Loucy (cell line): Measurements from ENCODE around the gene KRT17.

Experiments
- H2AFZ ChIP-seq: fragments of 200-600 bp; sonication (generic); 2 replicates; pipeline ENCODE4 v1.6.0; 2016; ENCODE audit warnings: antibody characterized with exemption, mild to moderate bottlenecking, low read length, moderate library complexity
- H3F3A ChIP-seq: fragments of 200-600 bp; 2 replicates; pipeline ENCODE4 v1.6.0; 2016; ENCODE audit warnings: antibody characterized with exemption, low read depth, mild to moderate bottlenecking
- H3K27me3 ChIP-seq: fragments of 200-600 bp; sonication (generic); 2 replicates; pipeline ENCODE4 v1.6.1; 2014; ENCODE audit warnings: low read length, mild to moderate bottlenecking; ENCODE audit not compliant: insufficient read depth, poor library complexity, severe bottlenecking
- H3K36me3 ChIP-seq: fragments of 200-600 bp; sonication (generic); 2 replicates; pipeline ENCODE4 v1.6.1; 2016; ENCODE audit warnings: low read length; ENCODE audit not compliant: insufficient read depth
- H3K4me1 ChIP-seq: fragments of 200-600 bp; sonication (generic); 2 replicates; pipeline ENCODE4 v1.5.1; 2014; ENCODE audit warnings: low read length, mild to moderate bottlenecking; ENCODE audit not compliant: insufficient read depth, poor library complexity, severe bottlenecking
- H3K4me2 ChIP-seq: fragments of 200-600 bp; sonication (generic); 2 replicates; pipeline ENCODE4 v1.6.0; 2014; ENCODE audit warnings: antibody characterized with exemption, low read length, low read depth, mild to moderate bottlenecking; ENCODE audit not compliant: poor library complexity, severe bottlenecking
- H3K4me3 ChIP-seq: fragments of 200-600 bp; sonication (generic); 2 replicates; pipeline ENCODE4 v1.5.1; 2014; ENCODE audit warnings: low read length, mild to moderate bottlenecking, mixed read lengths; ENCODE audit not compliant: poor library complexity, severe bottlenecking
- H3K79me2 ChIP-seq: fragments of 200-600 bp; sonication (generic); 2 replicates; pipeline ENCODE4 v1.6.1; 2014; ENCODE audit warnings: low read length; ENCODE audit not compliant: insufficient read depth
- H3K9ac ChIP-seq: fragments of 200-600 bp; sonication (generic); 2 replicates; pipeline ENCODE4 v1.6.0; 2014; ENCODE audit warnings: mild to moderate bottlenecking, low read depth, low read length, moderate library complexity; ENCODE audit not compliant: poor library complexity, severe bottlenecking
- H3K9me2 ChIP-seq: fragments of 200-600 bp; sonication (generic); replicated peaks from 2 replicates; pipeline ENCODE4 v1.6.1; 2016; ENCODE audit warnings: low read depth, low read length, mixed read lengths
- H3K9me3 ChIP-seq: fragments of 200-600 bp; sonication (generic); 2 replicates; pipeline ENCODE4 v1.6.1; 2014; ENCODE audit warnings: mild to moderate bottlenecking, antibody characterized with exemption, low read length, low read depth; ENCODE audit not compliant: insufficient read depth
- H4K20me1 ChIP-seq: fragments of 200-600 bp; sonication (generic); 2 replicates; pipeline ENCODE4 v1.6.0; 2014; ENCODE audit warnings: antibody characterized with exemption, low read length, mild to moderate bottlenecking; ENCODE audit not compliant: insufficient read depth, poor library complexity, severe bottlenecking
- EZH2phosphoT487 ChIP-seq: fragments of 200-600 bp; IDR thresholded peaks from 2 replicates; pipeline ENCODE4 v1.6.1; 2018; ENCODE audit warnings: antibody characterized with exemption, mild to moderate bottlenecking, moderate library complexity, borderline replicate concordance
- TF ChIP-seq, protein P1 (sequence below): fragments of 200-600 bp; sonication (generic); conservative IDR thresholded peaks from 2 replicates; pipeline ENCODE4 v1.5.1; 2014; ENCODE audit warnings: mild to moderate bottlenecking, antibody characterized with exemption, low read length

KRT17 gene

DNA sequence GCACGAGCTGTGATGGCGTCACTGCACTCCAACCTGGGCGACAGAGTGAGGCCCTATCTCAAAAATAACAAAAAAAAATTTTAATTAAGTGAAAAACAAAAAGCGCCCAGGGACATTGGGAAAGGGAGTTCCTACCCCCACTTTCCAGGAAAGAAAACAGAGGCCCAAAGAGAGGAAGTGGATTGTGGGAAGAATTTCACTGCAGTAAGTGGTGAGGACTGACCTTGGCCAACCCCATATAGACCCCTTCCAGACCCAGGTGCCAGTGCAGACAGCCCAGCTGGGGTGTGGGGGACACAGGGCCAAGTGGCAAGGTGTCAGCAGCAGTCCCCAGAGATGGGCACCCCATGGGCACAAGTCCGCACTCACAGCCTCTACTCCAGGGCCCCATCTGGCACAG, 29.0 kb upstream of the KRT17 start:
- Histone ChIP-seq H2AFZ (no peak overlapping the region), H3K9me2 (no peaks in the 10 kb centered on the region), H3K4me2 (no peak overlapping the region), H3F3A (no peaks in the 10 kb centered on the region), H3K36me3 (no peaks in the 10 kb centered on the region), H3K79me2 (no peaks in the 10 kb centered on the region), H3K9me3 (no peaks in the 10 kb centered on the region), H3K27me3 (no peaks in the 10 kb centered on the region), H4K20me1 (no peaks in the 10 kb centered on the region), H3K4me1 (peaks cover 2% of the 10 kb centered on the region), H3K9ac (no peak overlapping the region), H3K4me3 (no peak overlapping the region)
- no peak for TF ChIP-seq EZH2phosphoT487
- TF ChIP-seq, protein P1, sequence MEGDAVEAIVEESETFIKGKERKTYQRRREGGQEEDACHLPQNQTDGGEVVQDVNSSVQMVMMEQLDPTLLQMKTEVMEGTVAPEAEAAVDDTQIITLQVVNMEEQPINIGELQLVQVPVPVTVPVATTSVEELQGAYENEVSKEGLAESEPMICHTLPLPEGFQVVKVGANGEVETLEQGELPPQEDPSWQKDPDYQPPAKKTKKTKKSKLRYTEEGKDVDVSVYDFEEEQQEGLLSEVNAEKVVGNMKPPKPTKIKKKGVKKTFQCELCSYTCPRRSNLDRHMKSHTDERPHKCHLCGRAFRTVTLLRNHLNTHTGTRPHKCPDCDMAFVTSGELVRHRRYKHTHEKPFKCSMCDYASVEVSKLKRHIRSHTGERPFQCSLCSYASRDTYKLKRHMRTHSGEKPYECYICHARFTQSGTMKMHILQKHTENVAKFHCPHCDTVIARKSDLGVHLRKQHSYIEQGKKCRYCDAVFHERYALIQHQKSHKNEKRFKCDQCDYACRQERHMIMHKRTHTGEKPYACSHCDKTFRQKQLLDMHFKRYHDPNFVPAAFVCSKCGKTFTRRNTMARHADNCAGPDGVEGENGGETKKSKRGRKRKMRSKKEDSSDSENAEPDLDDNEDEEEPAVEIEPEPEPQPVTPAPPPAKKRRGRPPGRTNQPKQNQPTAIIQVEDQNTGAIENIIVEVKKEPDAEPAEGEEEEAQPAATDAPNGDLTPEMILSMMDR, result no peak

DNA sequence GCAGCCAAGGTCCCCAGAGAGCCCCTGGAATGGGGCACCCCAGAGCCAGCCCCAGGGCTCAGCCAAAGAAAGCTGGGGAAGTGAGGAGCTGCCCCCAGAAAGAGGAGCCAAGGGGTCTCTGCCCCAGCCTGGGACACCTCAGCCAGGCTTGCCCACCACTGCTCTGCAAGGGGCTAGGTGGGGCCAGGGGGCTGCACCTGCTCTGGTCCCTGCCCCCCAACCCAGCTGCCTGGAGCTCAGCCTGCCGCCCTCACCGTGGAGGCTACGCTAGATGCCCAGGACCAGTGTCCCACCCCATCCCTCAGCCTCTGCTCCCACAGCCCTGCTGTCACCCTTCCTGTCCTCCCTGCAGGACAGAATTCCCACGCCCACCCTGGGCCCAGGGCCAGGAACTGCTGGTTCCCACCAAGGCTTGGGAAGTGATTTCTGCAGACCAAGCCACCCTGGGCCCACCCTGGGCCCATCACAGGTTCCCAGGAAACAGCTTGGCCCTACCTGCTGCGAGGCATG, 28.1 kb upstream of the KRT17 start:
- H3K9ac ChIP-seq, result no peak overlapping the region
- no peaks in the 10 kb centered on the region for H3K9me2 ChIP-seq
- no peak overlapping the region for H2AFZ ChIP-seq
- H3K79me2 ChIP-seq, result no peaks in the 10 kb centered on the region
- H3K4me2 ChIP-seq, result no peak overlapping the region
- H3K36me3 ChIP-seq, result no peaks in the 10 kb centered on the region
- H3F3A ChIP-seq, result no peaks in the 10 kb centered on the region
- H4K20me1 ChIP-seq, result no peaks in the 10 kb centered on the region
- H3K27me3 ChIP-seq, result no peaks in the 10 kb centered on the region
- TF ChIP-seq, protein P1, result no peak
- no peak for TF ChIP-seq EZH2phosphoT487
- no peaks in the 10 kb centered on the region for H3K9me3 ChIP-seq
- no peak overlapping the region for H3K4me3 ChIP-seq
- peaks cover 7% of the 10 kb centered on the region for H3K4me1 ChIP-seq

DNA sequence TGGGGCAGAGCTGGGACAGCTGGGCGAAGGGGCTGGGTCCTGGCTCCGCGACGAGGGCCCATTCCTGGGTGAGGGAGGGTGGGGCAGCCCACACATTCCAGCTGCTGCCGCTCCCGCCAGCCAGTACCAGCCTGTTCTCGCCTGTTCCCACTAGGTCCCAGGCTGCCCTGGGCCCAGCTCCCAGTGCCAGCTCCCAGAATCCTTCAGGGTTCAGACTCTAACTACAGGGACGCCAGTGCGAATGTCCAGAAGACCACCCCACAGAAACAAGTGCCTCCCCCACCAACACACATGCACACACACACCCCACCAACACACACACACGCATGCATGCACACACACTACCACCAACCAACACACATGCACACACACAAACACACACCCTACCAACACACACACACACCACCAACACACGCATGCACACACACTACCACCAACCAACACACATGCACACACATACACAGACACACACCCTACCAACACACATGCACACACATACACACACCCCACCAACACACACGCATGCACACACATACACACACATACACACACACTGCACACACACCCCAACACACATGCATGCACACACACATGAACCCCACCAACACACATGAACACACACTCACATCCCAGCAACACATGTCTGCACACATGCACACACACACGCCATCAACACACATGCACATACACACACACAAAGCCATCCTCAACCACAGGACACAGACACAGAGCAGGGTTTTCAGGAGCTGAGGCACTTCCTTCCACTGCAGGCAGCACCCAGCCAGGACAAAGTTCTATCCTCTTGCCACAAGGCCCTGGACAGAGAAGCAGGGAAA, 27.5 kb upstream of the KRT17 start:
- H3K9ac ChIP-seq, result no peak overlapping the region
- no peak overlapping the region for H3K4me3 ChIP-seq
- no peaks in the 10 kb centered on the region for H3K27me3 ChIP-seq
- TF ChIP-seq, protein P1, result no peak
- no peak for TF ChIP-seq EZH2phosphoT487
- no peak overlapping the region for H2AFZ ChIP-seq
- no peak overlapping the region for H3K4me2 ChIP-seq
- H3K79me2 ChIP-seq, result no peaks in the 10 kb centered on the region
- H3K9me3 ChIP-seq, result no peaks in the 10 kb centered on the region
- H4K20me1 ChIP-seq, result no peaks in the 10 kb centered on the region
- H3K36me3 ChIP-seq, result no peaks in the 10 kb centered on the region
- H3F3A ChIP-seq, result no peaks in the 10 kb centered on the region
- H3K4me1 ChIP-seq, result peaks cover 7% of the 10 kb centered on the region
- H3K9me2 ChIP-seq, result no peaks in the 10 kb centered on the region
